ENCODE data around the gene TRAM2.

DNA sequence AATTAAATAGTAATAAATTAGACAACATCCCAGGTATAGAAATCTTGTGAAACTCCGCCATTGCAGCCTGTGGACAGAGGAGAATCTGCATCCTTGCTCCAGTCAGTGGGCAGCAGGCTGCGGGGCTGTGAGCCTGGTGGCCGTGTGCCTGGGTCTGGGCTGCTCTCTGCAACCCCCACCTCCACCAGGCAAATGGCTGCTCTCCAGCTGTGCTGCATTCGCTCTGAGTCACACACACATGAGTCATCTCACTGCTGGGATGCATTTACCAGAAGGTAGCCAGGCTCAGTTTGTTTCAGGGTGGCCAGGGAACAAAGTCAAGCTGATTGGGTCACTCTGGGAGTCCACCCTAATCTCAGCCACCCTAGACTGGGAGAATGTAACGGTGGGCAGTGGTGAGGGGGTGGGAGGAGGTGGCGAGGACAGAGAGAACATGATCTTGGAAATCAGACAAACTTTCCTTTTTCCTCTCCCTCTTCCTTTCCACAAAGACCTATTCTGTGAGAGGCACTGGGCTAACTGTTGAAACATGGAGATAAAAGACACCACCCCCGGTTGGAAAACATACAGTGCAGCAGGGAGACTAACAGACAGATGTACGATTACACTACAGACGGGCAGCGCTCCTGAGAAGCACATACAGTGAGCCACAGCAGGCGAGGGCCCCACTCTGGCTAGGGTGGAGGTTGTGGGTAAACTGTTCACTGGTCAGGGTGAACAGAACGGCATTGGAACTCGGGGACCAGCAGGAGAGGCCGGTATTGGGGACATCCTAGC lies 59.2 kb downstream of the TRAM2 start:
- TF ChIP-seq GATA2 (IDR thresholded peaks at IDR 0.05; ENCODE audit: low read depth, low read length) = no peak
- TF ChIP-seq GATA3 (IDR thresholded peaks at IDR 0.05; ENCODE audit: low read depth, low read length) = no peak

Data from SH-SY5Y (cell line).